Measurements from ENCODE around the gene MED8. TPM values are rescaled to one million over a fixed set of nuclear protein-coding genes. Genes with fewer than 3 reads are reported as not detected.

The MED8 gene
- total RNA-seq, 4 donors from 2014 or later = 14.9 to 30.8 (median 23.8) TPM

GRCh38 chr1:43365678-43366077, 23.9 kb downstream of the MED8 start:
- H3K36me3 ChIP-seq = peaks cover 0 to 49% of the 10 kb centered on the region in 2 donors
- intact Hi-C loops (cut with DNase I; ENCODE audit: low total_unique reads) = loop anchor here (5.0 kb wide), 2 partner anchors 87 to 193 kb away; partner anchors contain the start of genes CFAP57, EBNA1BP2 and HYI
- H3K27me3 ChIP-seq = no peaks in the 10 kb centered on the region
- TF ChIP-seq POLR2A (IDR thresholded peaks at IDR 0.05) (no peak), CTCF (IDR thresholded peaks at IDR 0.05 in 4 of 5, conservative IDR thresholded peaks at IDR 0.05 in 1 of 5) (no peak)
- H3K27ac ChIP-seq = no peak overlapping the region
- peaks cover 17 to 24% of the 10 kb centered on the region in 2 donors for H3K4me1 ChIP-seq
- ATAC-seq (no peak), DNase-seq (no peak)
- in situ Hi-C loops (cut with MboI; ENCODE audit: low sequenced_read_pairs in 4 of 4) = no loop called here
- no peak overlapping the region for H3K4me3 ChIP-seq
- no peaks in the 10 kb centered on the region for H3K9me3 ChIP-seq

GRCh38 chr1:43363935-43364525, 25.6 kb downstream of the MED8 start:
- Histone ChIP-seq H3K4me1 (peaks cover 21 to 27% of the 10 kb centered on the region in 2 donors), H3K9me3 (no peaks in the 10 kb centered on the region), H3K27me3 (no peaks in the 10 kb centered on the region), H3K36me3 (peaks cover 0 to 52% of the 10 kb centered on the region in 2 donors), H3K4me3 (no peak overlapping the region), H3K27ac (no peak overlapping the region)
- no peak for ATAC-seq
- intact Hi-C loops (cut with DNase I; ENCODE audit: low total_unique reads) (no loop called here), in situ Hi-C loops (cut with MboI; ENCODE audit: low sequenced_read_pairs in 4 of 4) (no loop called here)
- DNase-seq = no peak
- TF ChIP-seq POLR2A (IDR thresholded peaks at IDR 0.05) (no peak), CTCF (IDR thresholded peaks at IDR 0.05 in 4 of 5, conservative IDR thresholded peaks at IDR 0.05 in 1 of 5) (no peak)

DNA sequence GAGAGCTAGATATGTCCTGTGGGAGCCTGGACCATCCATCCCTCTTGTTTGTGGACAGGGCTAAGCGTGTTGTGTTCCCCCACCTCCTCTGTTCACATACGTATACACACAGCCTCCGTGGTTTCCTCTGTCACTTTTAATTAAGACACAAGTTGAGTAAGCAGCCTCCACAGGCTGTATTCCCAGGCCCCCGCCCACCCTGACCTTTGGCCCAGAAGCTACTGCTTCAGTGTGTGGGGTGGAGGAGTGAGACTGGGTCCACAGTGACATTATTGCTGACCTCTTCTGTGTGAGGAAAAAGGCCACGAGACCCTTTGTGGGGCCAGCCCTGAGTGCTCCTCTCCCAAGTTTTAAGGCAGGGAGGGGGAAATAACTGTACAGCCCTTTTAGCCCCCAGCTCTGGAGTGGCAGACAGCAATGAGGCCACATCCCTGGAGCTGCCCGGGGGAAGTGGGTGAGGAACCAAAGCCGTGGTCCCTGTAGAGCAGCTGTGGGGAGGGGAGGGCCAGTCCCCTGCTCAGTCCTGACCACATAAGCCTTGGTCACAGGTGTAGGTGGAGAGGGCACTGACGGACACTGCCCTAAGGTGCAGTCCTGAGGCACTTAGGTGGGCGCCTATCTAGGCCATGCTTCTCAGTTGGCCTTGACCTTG, 26.2 kb downstream of the MED8 start:
- intact Hi-C loops (cut with DNase I; ENCODE audit: low total_unique reads) = no loop called here
- peaks cover 15 to 25% of the 10 kb centered on the region in 2 donors for H3K4me1 ChIP-seq
- ATAC-seq = no peak
- peaks cover 0 to 52% of the 10 kb centered on the region in 2 donors for H3K36me3 ChIP-seq
- TF ChIP-seq CTCF (IDR thresholded peaks at IDR 0.05 in 4 of 5, conservative IDR thresholded peaks at IDR 0.05 in 1 of 5) = no peak
- TF ChIP-seq POLR2A (IDR thresholded peaks at IDR 0.05) = no peak
- in situ Hi-C loops (cut with MboI; ENCODE audit: low sequenced_read_pairs in 4 of 4) = no loop called here
- no peak overlapping the region for H3K4me3 ChIP-seq
- H3K27me3 ChIP-seq = no peaks in the 10 kb centered on the region
- DNase-seq = no peak
- no peak overlapping the region for H3K27ac ChIP-seq
- H3K9me3 ChIP-seq = no peaks in the 10 kb centered on the region

- H3K4me1 ChIP-seq = peaks cover 10 to 12% of the 10 kb centered on the region in 2 donors
- in situ Hi-C loops (cut with MboI; ENCODE audit: low sequenced_read_pairs in 4 of 4) (no loop called here), intact Hi-C loops (cut with DNase I; ENCODE audit: low total_unique reads) (no loop called here)
- TF ChIP-seq POLR2A (IDR thresholded peaks at IDR 0.05) (no peak), CTCF (IDR thresholded peaks at IDR 0.05 in 4 of 5, conservative IDR thresholded peaks at IDR 0.05 in 1 of 5) (no peak)
- H3K36me3 ChIP-seq = peaks cover 0 to 52% of the 10 kb centered on the region in 2 donors
- H3K27ac ChIP-seq = no peak overlapping the region
- H3K27me3 ChIP-seq = no peaks in the 10 kb centered on the region
- DNase-seq (no peak), ATAC-seq (no peak)
- no peaks in the 10 kb centered on the region for H3K9me3 ChIP-seq
- no peak overlapping the region for H3K4me3 ChIP-seq
Observed at GRCh38 chr1:43360616-43361015, 29.0 kb downstream of the MED8 start.
